GM20000 (cell line): ENCODE data around the gene PRKAA2.
A peak's percentile ranks its signal among the peaks of the same experiment; 100 is the strongest.
"Not testable (repeated sequence)": the region's sequence is repeated elsewhere in the genome, so short reads cannot be mapped to it uniquely, and the experiment has no call there.

ENCODE experiments used
- DNase-seq: peaks from one replicate; pipeline ENCODE4 v3.0.0; 2012; ENCODE audit warnings: low spot score
- TF ChIP-seq, protein P1 (sequence below): IDR thresholded peaks from 2 replicates; pipeline ENCODE4 v1.5.1; 2012; ENCODE audit warnings: mild to moderate bottlenecking, control low read depth; ENCODE audit errors: extremely low read depth, missing control alignments

The PRKAA2 gene

DNA sequence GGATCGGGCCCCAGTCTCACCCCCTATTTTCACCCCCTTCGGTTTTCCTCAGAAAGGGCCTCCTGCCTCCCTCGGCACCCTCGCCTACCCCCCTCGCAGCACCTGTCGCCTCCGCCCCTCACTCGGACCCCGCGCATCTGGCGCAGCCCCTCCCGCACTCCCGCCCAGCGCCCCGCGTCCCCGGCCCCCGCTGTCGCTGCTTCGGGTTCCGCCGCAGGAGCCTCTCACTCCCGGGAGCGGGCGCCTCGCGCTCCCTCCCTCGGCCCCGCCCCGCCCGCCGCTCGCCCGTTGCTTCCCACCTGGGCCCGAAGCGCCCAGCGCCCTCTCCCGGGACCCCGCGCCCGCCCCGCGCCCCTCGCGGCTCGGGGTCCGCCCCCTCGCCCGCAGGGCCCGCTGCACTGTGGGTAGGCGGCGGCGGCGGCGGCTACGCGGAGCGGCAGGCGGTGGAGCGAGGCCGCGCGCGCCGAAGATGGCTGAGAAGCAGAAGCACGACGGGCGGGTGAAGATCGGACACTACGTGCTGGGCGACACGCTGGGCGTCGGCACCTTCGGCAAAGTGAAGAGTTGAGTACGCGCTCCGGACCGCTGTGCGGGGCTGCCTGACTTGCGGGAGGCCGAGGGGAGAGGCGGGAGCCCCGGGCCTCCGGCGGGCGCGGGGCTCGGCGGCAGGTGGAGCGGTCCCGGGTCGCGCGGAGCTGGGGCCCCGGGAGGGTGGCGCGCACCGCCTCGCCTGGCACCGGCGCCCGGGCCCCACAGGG lies at the start of gene PRKAA2:
PRKAA2 (plus strand) TSS at position 396 of the 758 bp plus-strand sequence; CDS start at position 470, 74 bp downstream.
- peak; percentile 44 for DNase-seq
- TF ChIP-seq, protein P1, sequence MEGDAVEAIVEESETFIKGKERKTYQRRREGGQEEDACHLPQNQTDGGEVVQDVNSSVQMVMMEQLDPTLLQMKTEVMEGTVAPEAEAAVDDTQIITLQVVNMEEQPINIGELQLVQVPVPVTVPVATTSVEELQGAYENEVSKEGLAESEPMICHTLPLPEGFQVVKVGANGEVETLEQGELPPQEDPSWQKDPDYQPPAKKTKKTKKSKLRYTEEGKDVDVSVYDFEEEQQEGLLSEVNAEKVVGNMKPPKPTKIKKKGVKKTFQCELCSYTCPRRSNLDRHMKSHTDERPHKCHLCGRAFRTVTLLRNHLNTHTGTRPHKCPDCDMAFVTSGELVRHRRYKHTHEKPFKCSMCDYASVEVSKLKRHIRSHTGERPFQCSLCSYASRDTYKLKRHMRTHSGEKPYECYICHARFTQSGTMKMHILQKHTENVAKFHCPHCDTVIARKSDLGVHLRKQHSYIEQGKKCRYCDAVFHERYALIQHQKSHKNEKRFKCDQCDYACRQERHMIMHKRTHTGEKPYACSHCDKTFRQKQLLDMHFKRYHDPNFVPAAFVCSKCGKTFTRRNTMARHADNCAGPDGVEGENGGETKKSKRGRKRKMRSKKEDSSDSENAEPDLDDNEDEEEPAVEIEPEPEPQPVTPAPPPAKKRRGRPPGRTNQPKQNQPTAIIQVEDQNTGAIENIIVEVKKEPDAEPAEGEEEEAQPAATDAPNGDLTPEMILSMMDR = no peak

DNA sequence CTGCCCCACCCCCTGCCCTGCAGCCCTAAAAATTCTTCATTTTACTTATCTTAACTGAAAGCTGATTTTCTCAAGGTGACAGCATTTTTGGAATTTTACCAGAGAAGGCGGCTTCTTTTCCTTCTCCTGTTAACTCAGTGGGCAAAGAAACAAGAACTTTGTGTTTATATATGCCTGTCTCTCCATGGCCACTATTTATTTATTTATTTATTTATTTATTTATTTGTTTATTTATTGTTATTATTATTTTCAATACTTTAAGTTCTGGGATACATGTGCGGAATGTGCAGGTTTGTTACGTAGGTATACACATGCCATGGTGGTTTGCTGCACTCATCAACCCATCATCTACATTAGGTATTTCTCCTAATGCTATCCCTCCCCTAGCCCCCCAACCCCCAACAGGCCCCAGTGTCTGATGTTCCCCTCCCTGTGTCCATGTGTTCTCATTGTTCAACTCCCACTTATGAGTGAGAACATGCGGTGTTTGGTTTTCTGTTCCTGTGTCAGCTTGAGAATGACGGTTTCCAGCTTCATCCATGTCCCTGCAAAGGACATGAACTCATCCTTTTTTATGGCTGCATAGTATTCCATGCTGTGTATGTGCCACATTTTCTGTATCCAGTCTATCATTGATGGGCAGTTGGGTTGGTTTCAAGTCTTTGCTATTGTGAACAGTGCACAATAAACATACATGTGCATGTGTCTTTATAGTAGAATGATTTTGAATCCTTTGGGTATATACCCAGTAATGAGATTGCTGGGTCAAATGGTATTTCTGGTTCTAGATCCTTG lies 49.5 kb upstream of the PRKAA2 start:
- not testable (repeated sequence) for DNase-seq

DNA sequence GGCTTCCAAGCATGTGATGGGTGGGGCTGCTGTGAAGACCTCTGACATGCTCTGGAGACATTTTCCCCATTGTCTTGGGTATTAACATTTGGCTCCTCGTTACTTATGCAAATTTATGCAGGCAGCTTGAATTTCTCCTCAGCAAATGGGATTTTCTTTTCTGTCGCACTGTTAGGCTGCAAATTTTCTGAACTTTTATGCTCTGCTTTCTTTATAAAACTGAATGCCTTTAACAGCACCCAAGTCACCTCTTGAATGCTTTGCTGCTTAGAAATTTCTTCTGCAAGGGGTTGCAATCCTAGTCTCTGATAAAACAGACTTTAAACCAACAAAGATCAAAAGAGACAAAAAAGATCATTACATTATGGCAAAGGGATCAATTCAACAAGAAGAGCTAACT lies 35.0 kb upstream of the PRKAA2 start:
- not testable (repeated sequence) for DNase-seq

DNA sequence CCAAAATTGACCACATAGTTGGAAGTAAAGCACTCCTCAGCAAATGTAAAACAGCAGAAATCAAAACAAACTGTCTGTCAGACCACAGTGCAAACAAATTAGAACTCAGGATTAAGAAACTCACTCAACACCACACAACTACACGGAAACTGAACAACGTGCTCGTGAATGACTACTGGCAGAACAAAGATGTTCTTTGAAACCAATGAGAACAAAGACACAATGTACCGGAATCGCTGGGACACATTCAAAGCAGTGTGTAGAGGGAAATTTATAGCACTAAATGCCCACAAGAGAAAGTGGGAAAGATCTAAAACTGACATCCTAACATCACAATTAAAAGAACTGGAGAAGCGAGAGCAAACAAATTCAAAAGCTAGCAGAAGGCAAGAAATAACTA lies 34.3 kb upstream of the PRKAA2 start:
- DNase-seq = not testable (repeated sequence)

DNA sequence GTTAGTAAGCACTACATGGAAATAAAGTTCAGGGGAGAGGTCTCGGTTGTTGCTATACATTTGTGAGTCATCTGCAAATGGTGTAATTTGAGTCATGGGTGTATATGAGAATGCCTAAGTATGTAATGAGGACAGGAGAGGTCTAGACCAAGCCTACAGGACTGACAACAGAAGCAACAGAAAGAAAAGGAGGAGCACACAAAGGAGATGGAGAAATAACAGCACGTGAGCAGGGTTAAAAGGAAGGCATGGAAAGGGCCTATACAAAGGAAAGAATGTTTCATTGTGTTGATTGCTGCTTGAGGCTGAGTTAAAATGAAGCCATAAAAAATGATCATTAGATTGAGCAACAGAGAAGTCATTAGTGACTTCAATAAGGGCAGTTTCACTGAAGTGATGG lies 28.0 kb upstream of the PRKAA2 start:
- TF ChIP-seq, protein P1 = no peak
- no peak for DNase-seq

DNA sequence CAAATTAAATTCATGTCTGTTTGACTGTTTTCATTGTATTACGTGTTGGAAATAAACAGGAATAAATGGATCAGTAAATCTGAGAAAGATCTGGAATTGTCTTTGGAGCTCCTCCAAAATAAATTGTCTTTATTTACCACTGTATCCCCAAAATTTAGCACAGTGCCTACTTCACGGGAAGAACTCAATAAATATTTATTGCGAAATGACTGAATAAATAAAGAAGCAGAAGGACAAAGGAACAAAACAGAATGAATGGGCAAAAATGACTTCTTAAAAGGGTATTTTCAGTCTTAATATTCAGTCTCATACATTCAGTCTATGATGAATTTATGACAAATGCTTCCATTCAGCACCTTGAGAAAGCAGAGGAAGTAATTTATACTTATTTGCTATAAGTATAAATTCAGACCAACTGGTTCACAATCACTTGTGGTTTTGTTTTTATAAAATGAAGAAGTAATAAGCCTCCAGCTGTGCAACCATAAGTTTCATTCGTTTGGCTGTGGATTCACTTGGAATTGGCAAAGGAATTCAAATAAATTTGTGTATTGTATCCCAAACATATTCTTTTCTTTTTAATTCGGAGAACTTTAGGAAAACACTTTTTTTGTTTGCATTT lies 19.2 kb upstream of the PRKAA2 start:
- TF ChIP-seq, protein P1 = no peak

DNA sequence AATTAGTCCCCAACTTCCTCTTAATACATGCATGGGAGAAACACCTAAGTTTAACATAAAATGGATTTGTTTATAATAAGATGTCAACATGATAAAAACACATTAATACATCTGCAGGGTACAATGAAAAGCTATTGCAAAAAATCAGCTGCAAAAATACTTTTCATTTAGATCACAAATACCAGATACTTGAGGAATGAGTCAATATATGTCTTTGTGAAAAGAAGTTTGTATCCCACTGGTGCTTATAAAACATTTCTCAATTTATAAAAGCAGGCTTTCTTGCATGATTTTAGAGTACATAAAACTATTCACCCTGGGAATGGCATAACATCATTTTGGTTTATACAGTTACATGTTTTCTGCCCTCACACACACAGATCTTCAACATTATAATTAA lies 18.6 kb upstream of the PRKAA2 start:
- TF ChIP-seq, protein P1 = no peak
- DNase-seq = no peak

More for the DNA sequence above, 19.2 kb upstream of the PRKAA2 start:
- no peak for DNase-seq

DNA sequence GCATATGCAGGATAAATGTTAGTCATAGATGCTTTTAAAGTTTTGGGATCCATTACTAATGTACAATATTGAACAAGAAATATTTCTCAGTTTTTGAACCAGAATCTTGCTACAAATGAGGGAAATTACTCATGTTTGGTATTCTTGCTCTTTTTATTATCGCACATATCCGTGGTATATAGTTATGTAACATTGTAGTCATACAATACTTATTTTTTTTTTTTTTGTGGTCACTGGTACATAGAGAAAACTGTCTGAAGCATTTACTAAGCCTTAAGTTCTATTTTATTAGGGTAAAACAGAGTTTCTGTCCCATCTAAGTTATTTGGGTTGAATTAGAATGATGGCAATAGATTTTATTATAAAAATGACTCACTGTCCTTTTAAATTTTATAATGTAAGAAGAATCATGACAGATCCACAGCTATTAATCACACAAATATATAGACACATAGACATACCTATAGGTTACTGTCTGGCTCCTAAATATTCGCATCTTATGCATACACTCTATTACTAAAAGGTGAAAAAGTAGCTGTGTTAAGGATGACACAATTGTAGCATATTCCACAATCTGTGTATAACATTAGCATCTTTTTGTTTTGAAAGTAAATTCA lies 18.0 kb upstream of the PRKAA2 start:
- TF ChIP-seq, protein P1 = no peak
- no peak for DNase-seq
